NCI-H82 (cell line): ENCODE measurements around the gene BPTF.
"Not testable (repeated sequence)": the region's sequence is repeated elsewhere in the genome, so short reads cannot be mapped to it uniquely, and the experiment has no call there.

Experiments used
- DNase-seq: peaks from one replicate; lab custom pipeline; 2025; lab: John Stamatoyannopoulos, UW

Gene BPTF, protein sequence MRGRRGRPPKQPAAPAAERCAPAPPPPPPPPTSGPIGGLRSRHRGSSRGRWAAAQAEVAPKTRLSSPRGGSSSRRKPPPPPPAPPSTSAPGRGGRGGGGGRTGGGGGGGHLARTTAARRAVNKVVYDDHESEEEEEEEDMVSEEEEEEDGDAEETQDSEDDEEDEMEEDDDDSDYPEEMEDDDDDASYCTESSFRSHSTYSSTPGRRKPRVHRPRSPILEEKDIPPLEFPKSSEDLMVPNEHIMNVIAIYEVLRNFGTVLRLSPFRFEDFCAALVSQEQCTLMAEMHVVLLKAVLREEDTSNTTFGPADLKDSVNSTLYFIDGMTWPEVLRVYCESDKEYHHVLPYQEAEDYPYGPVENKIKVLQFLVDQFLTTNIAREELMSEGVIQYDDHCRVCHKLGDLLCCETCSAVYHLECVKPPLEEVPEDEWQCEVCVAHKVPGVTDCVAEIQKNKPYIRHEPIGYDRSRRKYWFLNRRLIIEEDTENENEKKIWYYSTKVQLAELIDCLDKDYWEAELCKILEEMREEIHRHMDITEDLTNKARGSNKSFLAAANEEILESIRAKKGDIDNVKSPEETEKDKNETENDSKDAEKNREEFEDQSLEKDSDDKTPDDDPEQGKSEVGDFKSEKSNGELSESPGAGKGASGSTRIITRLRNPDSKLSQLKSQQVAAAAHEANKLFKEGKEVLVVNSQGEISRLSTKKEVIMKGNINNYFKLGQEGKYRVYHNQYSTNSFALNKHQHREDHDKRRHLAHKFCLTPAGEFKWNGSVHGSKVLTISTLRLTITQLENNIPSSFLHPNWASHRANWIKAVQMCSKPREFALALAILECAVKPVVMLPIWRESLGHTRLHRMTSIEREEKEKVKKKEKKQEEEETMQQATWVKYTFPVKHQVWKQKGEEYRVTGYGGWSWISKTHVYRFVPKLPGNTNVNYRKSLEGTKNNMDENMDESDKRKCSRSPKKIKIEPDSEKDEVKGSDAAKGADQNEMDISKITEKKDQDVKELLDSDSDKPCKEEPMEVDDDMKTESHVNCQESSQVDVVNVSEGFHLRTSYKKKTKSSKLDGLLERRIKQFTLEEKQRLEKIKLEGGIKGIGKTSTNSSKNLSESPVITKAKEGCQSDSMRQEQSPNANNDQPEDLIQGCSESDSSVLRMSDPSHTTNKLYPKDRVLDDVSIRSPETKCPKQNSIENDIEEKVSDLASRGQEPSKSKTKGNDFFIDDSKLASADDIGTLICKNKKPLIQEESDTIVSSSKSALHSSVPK (N-terminal part only)

DNA sequence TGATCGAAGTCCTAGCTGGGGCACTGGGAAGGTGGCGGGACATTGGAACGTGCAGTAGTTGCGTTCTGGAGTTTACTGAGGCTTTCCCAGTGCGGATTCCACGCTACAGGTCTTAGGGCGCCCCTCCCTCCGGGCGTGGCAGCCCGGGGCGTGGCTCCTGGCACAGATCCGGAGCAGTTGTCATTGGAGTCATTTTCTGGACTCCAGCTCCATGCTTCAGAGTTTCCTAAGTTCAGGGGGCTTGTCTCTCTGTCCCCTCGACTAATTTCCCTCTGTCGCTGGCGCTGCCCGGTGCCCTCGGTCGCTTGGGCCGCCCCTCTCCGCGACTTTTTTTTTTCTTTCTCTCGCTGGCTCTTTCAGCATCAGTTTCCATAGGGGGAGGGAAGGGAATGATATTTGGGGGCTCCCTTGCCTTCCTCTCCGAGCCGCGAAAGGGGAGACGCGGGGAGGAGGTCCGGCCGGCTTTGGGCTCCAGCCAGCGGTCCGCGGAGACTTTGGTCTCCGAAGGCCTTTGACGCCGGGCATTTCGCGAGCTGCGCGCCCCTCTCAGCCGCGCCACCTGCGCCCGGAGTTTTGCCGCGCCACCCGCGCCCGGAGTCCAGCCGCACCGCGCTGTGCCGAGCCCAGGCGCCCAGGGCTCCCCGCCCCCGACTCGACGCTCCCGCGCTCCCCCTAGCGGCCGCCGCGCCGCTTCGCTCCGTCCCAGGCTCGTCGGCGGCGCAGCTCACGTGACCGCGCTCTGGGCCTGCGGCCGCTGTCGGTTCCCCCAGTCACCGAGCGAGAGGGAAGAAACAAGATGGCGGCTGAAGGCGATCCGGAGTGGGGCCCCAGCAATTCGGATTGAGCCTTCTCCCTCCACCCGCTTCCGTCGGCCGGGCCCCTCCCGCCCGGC lies at the start of gene BPTF:
BPTF (plus strand) TSS at position 769 of the 892 bp plus-strand sequence. CDS start 222 bp downstream, outside the sequence.
- peak; percentile 95 for DNase-seq

DNA sequence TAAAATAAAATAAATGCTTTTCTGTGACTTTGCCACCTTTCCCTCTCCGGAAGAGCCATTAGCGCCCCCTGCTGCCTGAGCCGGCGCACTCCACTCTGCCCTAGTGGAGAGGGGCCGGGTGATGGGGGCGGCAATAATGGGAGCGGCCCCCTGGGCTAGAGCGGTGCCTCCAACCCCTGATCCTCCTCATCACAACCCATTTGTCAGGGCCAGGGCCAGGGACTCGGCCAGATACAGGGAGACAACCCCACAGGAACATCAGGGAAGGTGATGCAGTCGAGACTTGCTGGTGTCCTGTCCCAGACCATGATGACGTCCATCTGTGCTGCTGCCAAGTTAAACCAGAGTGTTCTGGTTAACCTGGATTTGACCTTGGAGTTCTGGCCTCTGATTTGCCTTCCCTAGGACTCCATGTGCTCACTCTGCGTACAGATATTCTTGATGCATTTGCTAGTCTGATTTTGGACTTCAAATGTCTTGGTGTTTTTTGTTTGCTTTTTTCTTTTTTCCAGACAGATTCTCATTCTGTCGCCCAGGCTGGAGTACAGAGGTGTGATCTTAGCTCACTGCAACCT lies 46.1 kb upstream of the BPTF start:
- peak; percentile 74 for DNase-seq

DNA sequence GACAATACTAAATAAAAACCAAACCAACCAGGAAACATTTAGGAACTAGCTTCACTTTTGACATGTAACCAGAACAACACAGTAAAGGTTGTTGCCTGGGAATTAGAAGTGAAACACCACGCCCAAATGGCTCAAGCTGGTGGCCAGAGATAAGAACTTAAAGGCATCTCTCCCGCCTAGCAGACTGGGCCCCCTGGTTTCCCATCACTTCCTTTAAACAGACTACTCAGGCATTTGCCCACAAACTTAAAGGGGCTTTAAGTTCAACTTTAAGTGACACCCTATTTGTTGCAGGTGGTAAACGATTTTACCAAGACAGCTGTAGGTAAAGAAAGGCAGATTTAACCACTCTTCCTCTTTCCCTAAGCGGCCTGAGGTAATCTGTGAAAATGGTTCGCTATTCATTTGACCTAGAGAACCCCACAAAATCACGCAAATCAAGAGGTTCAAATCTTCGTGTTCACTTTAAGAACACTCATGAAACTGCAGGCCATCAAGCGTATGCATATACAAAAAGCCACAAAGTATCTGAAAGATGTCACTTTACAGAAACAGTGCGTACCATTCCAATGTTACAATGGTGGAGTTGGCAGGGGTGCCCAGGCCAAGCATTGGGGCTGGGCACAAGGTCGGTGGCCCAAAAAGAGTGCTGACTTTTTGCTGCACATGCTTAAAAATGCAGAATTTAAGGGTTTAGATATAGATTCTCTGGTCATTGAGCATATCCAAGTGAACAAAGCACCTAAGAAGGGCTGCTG lies 40.8 kb upstream of the BPTF start:
- DNase-seq = no peak

DNA sequence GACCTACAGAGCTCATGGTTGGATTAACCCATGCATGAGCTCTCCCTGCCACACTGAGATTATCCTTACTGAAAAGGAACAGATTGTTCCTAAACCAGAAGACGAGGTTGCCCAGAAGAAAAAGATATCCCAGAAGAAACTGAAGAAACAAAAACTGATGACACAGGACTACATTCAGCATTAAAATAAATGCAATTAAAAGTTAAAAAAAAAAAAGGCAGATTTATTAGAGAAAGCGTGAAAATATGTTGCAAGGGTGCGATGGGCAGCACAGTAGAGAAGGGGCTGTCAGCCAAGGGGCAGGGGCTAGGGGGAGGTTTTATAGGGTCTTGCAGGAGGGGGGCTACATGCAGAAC lies 40.2 kb upstream of the BPTF start:
- DNase-seq = no peak

DNA sequence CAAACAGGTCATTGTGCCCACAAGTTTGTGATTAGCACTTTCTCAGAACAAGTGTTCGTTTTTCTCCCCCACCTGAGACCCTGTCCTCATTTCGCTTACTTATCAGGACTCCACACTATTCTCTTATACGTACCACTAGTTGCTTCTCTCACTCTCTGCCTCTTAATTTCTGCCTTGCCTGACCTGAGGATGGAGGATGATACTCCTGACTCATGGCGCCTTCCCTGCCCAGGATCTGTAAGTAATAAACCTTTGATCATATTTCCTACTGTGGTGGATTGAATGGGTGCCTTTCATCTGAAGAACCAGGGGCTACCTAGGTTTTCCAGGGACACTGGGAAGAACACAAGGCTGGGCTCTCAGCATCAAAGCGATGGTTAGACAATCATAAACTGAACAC lies 39.8 kb upstream of the BPTF start:
- DNase-seq = no peak

DNA sequence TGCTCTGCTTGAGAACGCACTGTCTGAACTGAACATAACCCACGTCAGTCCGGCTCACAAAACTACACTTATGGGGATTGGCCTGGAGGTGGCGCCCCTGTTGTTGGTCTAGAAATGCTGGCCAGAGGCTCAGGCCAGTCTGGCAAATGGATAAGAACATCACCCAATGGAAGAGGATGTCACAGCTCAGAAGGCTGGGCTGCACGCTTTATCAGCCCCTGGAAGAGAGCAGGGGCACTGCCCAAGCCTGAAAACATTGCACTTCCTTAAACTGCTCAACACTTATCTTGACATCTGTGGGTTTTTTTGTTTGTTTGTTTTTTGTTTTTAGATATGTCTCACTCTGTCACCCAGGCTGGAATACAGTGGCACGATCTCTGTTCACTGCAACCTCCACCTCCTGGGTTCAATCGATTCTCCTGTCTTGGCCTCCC lies 24.8 kb upstream of the BPTF start:
- DNase-seq = peak; percentile 86

DNA sequence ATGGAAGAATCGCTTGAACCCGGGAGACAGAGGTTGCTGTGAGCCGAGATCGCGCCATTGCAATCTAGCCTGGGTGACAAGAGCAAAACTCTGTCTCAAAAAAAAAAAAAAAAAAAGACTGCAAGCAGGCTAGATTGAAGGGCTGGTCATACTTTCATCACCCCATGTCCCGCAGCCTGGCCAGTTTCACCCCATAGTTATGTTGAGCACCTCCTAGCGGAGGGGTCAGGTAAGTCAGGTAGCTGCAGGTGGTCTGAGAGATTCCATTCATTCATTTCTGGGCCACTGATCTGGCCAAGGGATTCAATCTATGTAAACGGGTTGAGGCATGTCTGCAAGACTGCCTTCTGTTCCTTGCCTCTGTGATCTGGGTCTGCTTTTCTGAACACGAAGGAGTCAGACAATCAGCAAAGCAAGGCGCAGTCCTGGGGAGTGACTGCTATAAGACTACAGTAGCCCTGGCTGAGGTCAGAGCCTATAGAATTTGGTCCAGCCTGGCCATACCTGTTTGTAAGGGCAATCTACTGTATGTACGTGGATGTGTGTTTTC lies 23.6 kb upstream of the BPTF start:
- DNase-seq = peak; percentile 17

DNA sequence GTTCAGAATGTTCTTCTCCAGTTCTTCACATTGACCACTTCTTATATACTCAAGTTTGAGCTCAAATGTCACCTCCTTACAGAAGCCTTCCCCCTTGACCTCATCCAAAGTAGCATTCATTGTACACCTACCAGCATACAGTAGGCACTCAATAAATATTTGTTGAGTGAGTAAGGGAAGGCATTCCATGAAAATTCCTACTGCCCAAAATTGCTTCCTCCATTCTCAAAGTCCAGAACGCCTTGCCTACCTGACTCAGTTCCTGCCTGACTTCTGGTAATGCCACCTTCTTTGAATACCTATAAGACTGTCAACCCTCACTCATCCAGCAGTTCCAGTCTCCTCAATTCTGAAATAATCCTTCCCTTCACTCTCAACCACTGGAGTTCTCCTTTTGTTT lies 14.8 kb upstream of the BPTF start:
- DNase-seq = no peak

DNA sequence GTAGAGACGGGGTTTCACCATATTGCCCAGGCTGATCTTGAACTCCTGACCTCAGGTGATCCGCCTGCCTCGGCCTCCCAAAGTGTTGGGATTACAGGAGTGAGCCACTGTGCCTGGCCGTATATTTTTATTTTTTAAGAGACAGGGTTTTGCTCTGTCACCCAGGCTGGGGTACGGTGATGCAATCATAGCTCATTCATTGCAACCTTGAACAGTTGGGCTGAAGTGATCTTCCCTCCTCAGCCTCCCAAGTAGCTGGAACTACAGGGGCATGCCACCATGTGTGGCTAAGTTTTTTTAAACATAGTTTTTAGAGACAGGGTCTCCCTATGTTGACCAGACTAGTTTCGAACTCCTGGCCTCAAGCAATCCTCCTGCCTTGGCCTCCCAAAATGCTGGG lies 12.9 kb upstream of the BPTF start:
- DNase-seq = not testable (repeated sequence)

DNA sequence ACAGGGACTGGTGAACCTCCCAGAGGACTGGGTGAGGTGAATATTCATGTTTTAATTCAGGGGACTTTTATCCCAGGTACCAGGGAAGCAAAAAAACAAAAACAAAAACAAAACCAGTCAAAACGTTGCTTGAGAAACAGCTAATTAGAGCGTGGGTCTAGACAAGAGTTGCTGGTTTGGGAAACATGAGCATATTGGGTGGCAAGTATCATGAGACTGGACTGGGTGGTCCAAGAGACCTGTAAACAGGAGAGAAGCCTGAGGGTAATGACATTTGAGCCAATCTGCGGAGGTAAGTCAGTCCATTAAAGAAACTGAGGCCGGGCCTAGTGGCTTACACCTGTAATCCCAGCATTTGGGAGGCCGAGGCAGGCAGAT lies 11.5 kb upstream of the BPTF start:
- DNase-seq = no peak

DNA sequence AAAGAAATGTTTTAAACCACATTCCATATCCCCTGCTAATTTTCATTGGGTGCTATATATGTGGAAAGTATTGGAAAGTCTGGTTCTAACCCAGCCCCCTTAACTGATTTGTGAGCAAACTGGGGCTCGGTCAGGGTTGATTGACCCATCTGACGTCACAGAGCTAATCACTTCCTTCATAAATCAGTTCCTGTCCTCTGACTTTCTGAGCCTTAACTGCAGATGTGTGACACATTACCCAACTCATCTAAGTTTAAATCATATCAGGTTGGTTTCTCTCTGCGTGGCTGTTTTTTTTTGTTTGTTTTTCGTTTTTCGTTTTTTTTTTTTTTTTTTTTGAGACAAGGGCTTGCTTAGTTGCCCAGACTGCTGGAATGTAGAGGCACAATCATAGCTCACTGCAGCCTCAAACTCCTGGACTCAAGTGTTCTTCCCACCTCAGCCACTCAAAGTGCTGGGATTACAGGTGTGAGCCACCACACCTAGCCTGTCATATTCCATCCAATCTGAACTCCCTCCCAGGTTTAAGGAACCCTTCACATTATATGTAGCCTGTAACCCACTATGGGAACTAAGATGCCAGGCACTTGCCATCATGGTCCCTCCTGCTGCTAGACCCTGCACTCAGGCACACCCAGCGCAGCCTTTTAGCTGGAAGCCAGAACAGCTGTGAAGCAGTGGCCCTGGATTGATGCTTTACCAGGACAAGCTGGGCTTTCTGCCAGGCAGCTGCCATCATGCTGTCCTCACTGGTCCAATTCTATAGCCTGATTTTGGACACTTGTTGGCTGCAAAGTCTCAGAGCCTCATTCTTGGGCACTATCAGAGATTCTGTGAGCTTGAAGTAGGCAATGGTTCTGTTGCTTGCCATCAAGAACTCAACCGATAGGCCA lies 6.9 kb upstream of the BPTF start:
- DNase-seq = peak; percentile 27

DNA sequence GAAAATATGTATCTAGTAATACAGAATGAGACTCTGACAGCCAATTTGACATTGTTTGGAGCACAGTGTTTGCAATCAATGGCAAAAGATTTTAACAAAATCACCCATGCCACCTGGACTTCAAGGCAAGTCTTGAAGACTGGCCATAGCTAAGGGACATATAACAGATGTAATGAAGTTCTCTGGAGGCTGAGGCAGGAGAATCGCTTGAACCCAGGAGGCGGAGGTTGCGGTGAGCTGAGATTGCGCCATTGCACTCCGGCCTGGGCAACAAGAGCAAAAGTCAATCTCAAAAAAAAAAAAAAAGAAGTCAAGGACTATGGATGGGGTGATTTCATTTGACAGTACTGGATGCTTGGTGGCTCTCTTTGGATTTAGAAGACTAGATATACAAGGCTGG lies 5.6 kb upstream of the BPTF start:
- DNase-seq = no peak

DNA sequence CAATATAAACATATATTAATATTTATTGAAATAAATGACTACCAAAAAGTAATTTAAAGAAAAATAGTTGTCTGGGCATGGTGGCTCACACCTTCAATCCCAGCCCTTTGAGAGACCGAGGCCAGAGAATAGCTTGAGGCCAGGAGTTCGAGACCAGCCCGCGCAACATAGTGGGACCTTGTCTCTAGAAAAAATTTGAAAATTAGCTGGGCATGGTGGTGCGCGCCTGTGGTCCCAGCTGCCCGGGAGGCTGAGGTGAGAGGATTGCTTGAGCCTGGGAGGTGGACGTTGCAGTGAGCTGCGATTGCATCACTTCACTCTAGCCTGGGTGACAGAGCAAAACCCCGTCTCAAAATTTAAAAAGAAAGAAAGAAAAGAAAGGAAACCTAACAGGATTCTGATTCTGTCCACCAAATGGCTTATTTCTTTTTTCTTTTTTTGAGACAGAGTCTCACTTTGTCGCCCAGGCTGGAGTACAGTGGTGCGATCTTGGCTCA lies 3.4 kb upstream of the BPTF start:
- no peak for DNase-seq

DNA sequence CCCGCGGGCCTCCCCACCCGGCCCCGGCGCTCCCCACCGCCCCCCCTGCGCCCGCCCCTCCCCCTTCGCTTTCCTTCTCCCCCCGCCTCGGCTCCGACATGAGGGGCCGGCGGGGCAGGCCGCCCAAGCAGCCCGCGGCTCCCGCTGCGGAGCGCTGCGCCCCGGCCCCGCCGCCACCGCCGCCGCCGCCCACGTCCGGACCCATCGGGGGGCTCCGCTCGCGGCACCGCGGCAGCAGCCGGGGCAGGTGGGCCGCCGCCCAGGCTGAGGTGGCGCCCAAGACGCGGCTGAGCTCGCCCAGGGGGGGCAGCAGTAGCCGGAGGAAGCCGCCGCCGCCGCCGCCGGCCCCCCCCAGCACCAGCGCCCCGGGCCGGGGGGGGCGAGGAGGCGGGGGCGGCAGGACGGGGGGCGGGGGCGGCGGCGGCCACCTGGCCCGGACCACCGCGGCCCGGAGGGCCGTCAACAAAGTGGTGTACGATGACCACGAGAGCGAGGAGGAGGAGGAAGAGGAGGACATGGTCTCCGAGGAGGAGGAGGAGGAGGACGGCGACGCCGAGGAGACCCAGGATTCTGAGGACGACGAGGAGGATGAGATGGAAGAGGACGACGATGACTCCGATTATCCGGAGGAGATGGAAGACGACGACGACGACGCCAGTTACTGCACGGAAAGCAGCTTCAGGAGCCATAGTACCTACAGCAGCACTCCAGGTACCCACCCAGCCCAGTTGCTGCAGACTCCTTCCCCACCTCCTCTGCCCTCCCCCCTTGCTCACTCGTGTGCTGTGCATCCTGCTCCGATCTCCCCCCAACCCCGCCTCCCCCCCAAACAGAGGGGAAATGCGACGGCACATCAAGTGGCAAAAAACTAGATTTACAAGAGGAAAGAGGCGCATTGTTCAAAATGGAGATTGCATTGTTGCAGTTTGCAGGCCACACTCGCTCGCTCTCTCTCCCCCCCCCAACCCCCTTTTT lies 611 bp downstream of the BPTF start:
- DNase-seq = peak; percentile 51

DNA sequence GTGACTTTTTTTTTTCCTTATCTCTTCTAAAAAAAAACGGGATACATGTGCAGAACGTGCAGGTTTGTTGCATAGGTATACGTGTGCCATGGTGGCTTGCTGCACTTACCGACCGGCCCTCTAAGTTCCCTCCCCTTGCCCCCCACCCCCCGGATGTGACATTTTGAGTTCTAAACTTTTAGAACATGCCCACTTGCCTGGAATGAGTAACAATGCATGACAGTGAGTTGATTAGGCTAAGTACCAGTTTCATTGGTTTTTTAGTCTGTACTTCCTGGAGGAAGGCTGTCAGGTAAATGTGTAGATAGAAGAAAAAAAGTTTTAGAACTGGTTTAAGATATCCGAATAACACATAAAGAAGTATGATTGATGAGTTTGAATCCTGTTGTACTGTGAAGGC lies 4.0 kb downstream of the BPTF start:
- no peak for DNase-seq

DNA sequence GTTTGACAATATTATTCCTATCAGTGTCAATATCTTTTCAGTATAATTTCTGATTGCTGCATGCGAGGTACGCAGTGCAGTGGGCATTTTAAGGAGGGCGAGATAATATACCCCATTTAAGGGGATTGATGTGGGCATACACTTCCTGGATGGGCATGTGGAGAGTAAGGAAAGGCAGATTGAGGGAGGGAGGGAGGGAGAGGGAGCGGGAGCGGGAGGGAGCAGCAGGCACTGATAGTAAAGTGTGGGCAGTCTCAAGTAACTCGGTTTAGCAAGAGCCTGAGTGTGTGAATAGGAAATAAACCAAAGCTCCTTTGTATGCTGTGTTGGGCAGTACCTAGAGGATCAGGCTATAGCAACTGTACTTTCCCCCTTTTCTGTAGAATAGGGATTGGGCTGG lies 5.1 kb downstream of the BPTF start:
- DNase-seq = no peak

DNA sequence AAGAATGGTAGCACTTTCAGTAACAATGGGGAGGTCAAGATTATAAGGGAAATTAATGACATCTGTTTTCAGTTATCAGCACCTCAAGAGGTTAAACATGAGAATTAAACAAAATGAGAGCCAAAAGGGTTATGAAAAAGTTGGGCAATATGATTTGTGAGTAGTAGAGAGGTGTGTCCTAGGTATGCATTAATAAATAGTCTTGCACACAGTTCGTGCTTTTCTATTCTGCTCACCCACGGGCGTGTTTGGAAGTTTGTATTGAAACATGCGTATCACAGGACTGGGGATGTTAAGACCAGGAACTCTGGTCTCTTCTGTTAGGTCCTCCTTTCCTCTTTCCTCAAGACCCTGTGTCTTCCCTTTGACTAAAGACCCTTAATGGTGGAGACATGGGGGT lies 6.0 kb downstream of the BPTF start:
- DNase-seq = no peak

DNA sequence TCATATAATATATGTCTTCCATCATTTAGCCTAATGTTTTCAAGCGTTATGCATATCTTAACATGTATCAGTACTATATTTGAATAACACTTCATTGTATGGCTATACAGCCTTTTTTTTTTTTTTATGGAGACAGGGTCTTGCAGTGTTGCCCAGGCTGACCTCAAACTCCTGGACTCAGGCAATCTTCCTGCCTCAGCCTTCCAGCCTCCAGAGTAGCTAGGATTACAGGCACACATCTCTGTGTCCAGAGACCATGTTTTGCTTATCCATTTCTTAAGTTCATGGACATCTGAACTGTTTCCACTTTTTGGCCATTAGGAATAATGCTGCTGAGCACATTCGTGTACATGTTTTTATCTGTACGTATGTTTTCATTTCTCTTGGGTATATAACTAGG lies 7.8 kb downstream of the BPTF start:
- no peak for DNase-seq
